CD4-positive, alpha-beta T cell treated with Interleukin-17A for 1 hour (primary cell): ENCODE measurements around the gene SLC25A34.

Experiments
- DNase-seq: peaks from one replicate; pipeline ENCODE4 v3.0.0-alpha.2; 2020

The SLC25A34 gene

GRCh38 chr1:15777909-15778707 is 42.0 kb downstream of the SLC25A34 start:
- no peak for DNase-seq

DNA sequence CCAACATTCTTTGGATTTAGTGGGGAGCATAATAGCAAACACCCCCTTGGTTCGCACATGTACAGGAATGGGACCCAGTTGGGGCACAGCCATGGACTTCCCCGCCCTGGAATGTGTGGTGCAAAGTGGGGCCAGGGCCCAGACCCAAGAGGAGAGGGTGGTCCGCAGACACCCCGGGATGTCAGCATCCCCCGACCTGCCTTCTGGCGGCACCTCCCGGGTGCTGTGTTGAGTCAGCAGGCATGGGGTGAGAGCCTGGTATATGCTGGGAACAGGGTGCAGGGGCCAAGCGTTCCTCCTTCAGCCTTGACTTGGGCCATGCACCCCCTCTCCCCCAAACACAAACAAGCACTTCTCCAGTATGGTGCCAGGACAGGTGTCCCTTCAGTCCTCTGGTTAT is 49.6 kb downstream of the SLC25A34 start:
- no peak for DNase-seq

DNA sequence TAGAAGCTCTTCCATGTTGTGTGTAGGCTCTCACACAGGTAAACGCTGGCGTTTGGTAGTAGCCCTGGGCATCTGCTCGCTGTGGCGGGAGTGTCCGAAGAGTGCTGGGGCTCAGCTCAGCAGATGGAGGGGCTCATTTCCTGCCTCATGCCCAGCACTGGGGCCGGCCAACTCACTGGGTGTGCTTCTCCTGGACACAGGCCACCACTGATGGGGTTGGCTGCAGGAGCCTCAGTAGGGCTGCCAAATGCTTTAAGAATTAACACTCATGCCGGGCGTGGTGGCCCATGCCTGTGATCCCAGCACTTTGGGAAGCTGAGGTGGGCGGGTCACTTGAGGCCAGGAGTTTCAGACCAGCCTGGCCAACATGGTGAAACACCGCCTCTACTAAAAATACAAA is 50.5 kb downstream of the SLC25A34 start:
- no peak for DNase-seq

DNA sequence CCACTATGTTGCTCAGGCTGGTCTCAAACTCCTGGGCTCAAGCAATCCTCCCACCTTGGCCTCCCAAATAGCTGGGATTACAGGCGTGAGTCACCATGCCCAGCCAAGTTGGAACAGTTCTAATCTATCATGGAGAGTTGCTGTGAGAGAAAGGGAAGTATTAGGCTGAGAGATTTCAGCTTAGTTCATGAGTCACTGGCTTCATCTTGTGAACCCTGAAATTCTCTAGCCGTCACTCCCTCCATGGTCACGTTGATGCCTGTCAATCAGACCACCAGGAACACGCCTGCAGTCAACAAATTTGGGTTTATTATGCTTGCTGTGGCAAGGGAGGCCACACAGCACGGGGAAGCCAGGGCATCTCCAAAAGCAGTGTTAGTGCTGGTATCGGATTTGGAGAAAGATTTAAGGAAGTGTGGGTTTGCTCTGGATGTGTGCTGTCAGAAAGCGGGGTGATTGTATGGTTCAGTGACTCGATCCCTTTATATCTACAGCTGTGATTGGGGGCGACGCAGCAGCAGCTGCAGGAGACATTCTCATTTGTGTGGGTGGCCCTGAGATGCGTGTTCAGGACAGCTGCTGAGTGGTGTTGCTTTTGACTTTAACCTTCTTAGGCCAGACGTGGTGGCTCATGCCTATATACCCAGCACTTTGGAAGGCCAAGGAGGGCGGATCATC is 52.7 kb downstream of the SLC25A34 start:
- DNase-seq, result no peak
